KMS-11 (cell line): ENCODE measurements around the gene WSCD1.

ENCODE experiments used
- H2AFZ ChIP-seq: fragments of 200-600 bp; sonication (generic); 2 replicates; pipeline ENCODE4 v1.6.1; 2016; ENCODE audit warnings: antibody characterized with exemption, mixed run types, low read depth
- H3K27ac ChIP-seq: fragments of 200-600 bp; sonication (generic); 2 replicates; pipeline ENCODE4 v1.6.1; 2016; ENCODE audit warnings: mild to moderate bottlenecking, mixed run types
- H3K27me3 ChIP-seq: fragments of 200-600 bp; sonication (generic); 2 replicates; pipeline ENCODE4 v1.6.1; 2017; ENCODE audit warnings: mild to moderate bottlenecking, low read depth, mixed run types, moderate library complexity; ENCODE audit not compliant: insufficient read depth
- H3K36me3 ChIP-seq: fragments of 200-600 bp; sonication (generic); 2 replicates; pipeline ENCODE4 v1.6.1; 2017; ENCODE audit warnings: mild to moderate bottlenecking, mixed run types; ENCODE audit not compliant: insufficient read depth
- H3K4me1 ChIP-seq: fragments of 200-600 bp; sonication (generic); 2 replicates; pipeline ENCODE4 v1.6.1; 2016; ENCODE audit warnings: mild to moderate bottlenecking, low read depth, mixed run types; ENCODE audit not compliant: poor library complexity, severe bottlenecking
- H3K4me2 ChIP-seq: fragments of 200-600 bp; sonication (generic); 2 replicates; pipeline ENCODE4 v1.7.0; 2016; ENCODE audit warnings: mild to moderate bottlenecking, mixed run types
- H3K4me3 ChIP-seq: fragments of 200-600 bp; sonication (generic); IDR thresholded peaks from 2 replicates; pipeline ENCODE4 v1.6.1; 2017; ENCODE audit warnings: low read depth, low read length, mixed read lengths; ENCODE audit not compliant: insufficient read depth
- H3K79me2 ChIP-seq: fragments of 200-600 bp; sonication (generic); 2 replicates; pipeline ENCODE4 v1.6.1; 2016; ENCODE audit warnings: low read depth, mixed run types; ENCODE audit not compliant: insufficient read depth
- H3K9ac ChIP-seq: fragments of 200-600 bp; sonication (generic); 2 replicates; pipeline ENCODE4 v1.6.1; 2016; ENCODE audit warnings: mild to moderate bottlenecking, mixed run types
- H4K20me1 ChIP-seq: fragments of 200-600 bp; sonication (generic); 2 replicates; pipeline ENCODE4 v1.6.1; 2016; ENCODE audit warnings: mild to moderate bottlenecking, mixed run types; ENCODE audit not compliant: insufficient read depth
- CTCF ChIP-seq: fragments of 200-600 bp; sonication (generic); conservative IDR thresholded peaks from 2 replicates; pipeline ENCODE4 v1.6.1; 2017; ENCODE audit warnings: low read depth, mild to moderate bottlenecking, antibody characterized with exemption, low read length, moderate library complexity, mixed read lengths

Gene WSCD1

GRCh38 chr17:6105649-6106007 lies 35.4 kb downstream of the WSCD1 start:
- Histone ChIP-seq H3K9ac (no peak overlapping the region), H3K36me3 (no peaks in the 10 kb centered on the region), H4K20me1 (no peaks in the 10 kb centered on the region), H3K4me2 (no peak overlapping the region), H3K27ac (no peak overlapping the region), H3K4me3 (no peak overlapping the region), H2AFZ (no peak overlapping the region), H3K4me1 (no peaks in the 10 kb centered on the region), H3K79me2 (no peaks in the 10 kb centered on the region), H3K27me3 (no peaks in the 10 kb centered on the region)
- TF ChIP-seq CTCF = no peak

DNA sequence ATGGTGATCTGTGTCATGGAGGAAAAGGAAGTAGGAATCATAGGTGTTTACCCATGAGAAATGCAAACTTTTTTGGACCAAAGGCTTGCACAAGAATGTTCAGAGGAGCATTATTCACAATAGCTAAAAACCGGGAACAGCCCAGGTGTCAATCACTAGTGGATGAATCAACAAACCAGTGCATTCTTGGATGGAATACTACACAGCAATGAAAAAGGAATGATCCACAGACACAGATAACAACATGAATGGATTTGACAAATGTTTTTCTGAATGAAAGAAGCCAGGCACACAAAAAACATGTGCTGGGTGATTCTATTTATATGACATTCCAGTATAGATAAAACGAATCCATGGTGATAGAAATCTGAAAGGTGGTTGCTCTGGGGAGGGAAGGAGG lies 36.0 kb downstream of the WSCD1 start:
- H4K20me1 ChIP-seq = no peaks in the 10 kb centered on the region
- H3K27ac ChIP-seq = no peak overlapping the region
- H3K27me3 ChIP-seq = no peaks in the 10 kb centered on the region
- H3K4me3 ChIP-seq = no peak overlapping the region
- no peak overlapping the region for H2AFZ ChIP-seq
- H3K9ac ChIP-seq = no peak overlapping the region
- H3K4me1 ChIP-seq = no peaks in the 10 kb centered on the region
- TF ChIP-seq CTCF = no peak
- no peaks in the 10 kb centered on the region for H3K36me3 ChIP-seq
- H3K79me2 ChIP-seq = no peaks in the 10 kb centered on the region
- H3K4me2 ChIP-seq = no peak overlapping the region

DNA sequence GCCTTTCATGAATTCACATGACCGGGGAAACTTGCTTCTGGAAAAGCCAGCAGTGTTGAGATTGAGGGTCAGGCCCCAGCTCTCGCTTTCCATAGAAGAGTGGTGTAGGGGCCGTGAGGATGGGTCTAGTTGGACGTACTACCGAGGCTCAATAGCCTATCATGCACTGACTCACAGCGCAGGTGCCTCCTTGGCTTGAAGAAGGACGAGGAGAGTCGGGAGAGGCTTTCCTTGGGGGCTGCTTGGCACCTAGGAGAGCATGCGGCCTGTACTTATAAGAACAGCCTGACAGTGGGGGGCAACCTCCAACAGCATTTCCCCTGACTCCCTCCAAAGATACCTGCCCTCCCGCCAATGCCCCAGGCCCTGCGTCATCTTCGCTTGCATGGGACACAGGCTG lies 37.6 kb downstream of the WSCD1 start:
- Histone ChIP-seq H3K4me1 (no peaks in the 10 kb centered on the region), H3K27ac (no peak overlapping the region), H3K27me3 (no peaks in the 10 kb centered on the region), H4K20me1 (no peaks in the 10 kb centered on the region), H3K79me2 (no peaks in the 10 kb centered on the region), H3K9ac (no peak overlapping the region), H3K4me2 (no peak overlapping the region), H3K36me3 (no peaks in the 10 kb centered on the region), H2AFZ (no peak overlapping the region), H3K4me3 (no peak overlapping the region)
- no peak for TF ChIP-seq CTCF

DNA sequence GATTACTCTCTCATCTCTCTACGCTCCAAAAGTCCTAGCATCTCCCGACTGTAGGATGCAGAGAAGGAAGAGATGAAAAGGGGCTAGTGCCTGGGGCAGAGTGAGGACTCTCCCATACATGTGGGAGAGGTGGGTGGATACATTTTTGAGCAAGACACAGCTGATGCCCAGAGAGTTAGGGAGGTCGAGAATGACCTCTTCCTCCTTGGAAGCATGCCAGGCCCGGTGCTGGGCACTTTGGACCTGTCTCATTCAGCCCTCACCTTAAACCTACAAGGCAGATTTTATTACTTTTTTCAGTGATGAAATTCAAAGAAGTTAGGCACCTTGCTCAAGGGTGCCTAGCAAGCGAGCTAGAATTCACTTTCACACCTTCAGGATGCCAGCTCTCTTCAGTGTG lies 38.2 kb downstream of the WSCD1 start:
- H3K36me3 ChIP-seq = no peaks in the 10 kb centered on the region
- H3K4me1 ChIP-seq = no peaks in the 10 kb centered on the region
- H3K4me3 ChIP-seq = no peak overlapping the region
- TF ChIP-seq CTCF = no peak
- H3K9ac ChIP-seq = no peak overlapping the region
- H3K79me2 ChIP-seq = no peaks in the 10 kb centered on the region
- H3K4me2 ChIP-seq = no peak overlapping the region
- no peak overlapping the region for H2AFZ ChIP-seq
- no peak overlapping the region for H3K27ac ChIP-seq
- H3K27me3 ChIP-seq = no peaks in the 10 kb centered on the region
- no peaks in the 10 kb centered on the region for H4K20me1 ChIP-seq

GRCh38 chr17:6108987-6109386 lies 38.8 kb downstream of the WSCD1 start:
- no peak overlapping the region for H3K27ac ChIP-seq
- no peak overlapping the region for H3K4me2 ChIP-seq
- no peak for TF ChIP-seq CTCF
- no peaks in the 10 kb centered on the region for H4K20me1 ChIP-seq
- H2AFZ ChIP-seq = no peak overlapping the region
- H3K36me3 ChIP-seq = no peaks in the 10 kb centered on the region
- no peaks in the 10 kb centered on the region for H3K27me3 ChIP-seq
- no peaks in the 10 kb centered on the region for H3K4me1 ChIP-seq
- H3K9ac ChIP-seq = no peak overlapping the region
- H3K79me2 ChIP-seq = no peaks in the 10 kb centered on the region
- H3K4me3 ChIP-seq = no peak overlapping the region
